DMS153 treated with DMSO at 0.1 percent for 48 hours (cell line): Measurements from ENCODE around the gene B3GNT2.
"Not testable (repeated sequence)": the region's sequence is repeated elsewhere in the genome, so short reads cannot be mapped to it uniquely, and the experiment has no call there.

ENCODE experiments used
- DNase-seq: peaks from one replicate; lab custom pipeline; 2025; ENCODE audit not compliant: unreplicated experiment; lab: John Stamatoyannopoulos, UW

Gene B3GNT2

DNA sequence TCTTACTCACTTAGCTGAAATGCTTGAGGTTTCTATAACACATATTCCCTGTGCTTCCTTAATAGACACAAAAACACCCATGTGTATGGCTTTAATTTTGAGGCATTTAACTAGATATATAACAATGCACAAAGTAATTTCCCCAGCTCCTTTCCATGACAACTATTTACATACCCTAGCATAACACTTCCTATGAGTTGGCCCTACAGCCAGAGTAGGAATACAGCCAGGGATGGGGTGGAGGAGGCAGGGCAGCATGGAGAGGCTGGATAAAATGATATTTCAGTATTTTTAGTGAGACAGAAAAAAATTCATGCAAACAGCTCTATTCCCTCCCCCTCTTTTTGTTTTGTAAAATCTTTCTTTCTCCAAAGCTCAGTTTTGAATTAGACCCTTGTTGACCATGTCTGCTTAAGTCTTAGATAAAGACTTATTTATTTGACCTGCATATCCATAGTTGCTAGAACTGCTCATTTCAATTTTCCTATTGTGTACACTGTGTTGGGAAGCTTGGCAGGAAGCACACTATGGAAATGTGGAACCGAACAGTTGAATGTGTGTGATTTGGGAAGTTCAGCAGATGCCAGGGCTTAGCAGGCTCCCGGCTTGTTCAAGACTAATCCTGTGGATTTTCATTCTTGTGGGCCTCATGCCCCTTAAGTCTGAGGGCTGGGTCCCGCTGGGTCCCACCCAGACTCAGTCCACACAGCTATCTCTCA lies 11.2 kb upstream of the B3GNT2 start:
- DNase-seq: no peak

GRCh38 chr2:62185475-62186155 lies 10.3 kb upstream of the B3GNT2 start:
- DNase-seq: no peak

DNA sequence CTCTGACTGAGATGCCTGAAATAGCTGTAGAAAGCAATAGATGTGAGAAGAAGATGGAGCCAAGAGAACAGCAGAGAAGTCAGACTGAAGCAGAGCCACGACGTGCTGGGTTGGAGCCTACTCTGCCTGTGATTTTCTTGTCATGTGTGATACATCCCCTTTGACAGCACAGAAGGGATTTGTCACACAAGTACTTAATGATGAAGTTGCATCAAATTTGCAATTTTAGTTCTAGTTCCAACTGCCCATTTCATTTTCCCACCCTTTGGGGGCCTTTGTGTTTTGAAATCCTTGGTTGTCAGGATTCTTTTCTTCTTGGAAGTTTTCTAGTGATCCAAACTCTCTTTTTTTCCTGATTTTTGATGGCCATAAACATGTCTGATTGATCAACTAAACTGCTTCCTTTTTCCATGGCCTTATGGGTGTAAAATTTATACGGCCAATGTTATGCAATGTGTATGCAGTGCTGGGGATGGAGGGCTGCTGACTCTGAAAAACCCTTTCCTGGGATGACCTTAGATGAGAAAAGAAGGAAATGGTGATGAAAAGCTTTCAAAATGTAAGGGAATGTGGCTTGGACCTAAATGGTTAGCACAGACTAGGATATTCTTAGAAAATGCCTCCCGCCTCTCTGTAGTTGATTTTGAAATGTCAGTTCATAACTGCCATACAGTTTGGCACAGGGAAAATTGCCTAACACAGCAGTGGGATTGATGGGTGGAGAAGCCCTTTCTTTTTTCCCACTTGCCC lies 9.6 kb upstream of the B3GNT2 start:
- DNase-seq: no peak

GRCh38 chr2:62187246-62187645 lies 8.7 kb upstream of the B3GNT2 start:
- DNase-seq: no peak

DNA sequence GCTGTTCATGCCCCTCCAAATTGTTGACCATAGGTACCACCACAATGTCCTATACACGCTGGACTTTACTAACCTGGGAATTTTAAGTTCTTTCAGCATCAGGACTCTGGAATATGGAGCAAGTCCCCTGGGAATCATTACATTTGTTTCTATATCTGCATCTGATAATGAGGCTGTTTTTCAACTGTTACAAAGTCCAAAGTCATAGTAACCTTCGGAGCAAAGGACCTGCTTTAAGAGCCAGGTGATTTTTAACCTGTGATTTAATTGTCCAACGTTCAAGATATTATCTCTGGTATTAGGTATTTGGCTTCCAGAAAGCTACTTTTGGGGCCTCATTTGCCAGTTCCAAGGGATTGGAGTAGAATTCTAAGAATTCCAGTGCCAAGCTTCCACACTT lies 7.5 kb upstream of the B3GNT2 start:
- no peak for DNase-seq

DNA sequence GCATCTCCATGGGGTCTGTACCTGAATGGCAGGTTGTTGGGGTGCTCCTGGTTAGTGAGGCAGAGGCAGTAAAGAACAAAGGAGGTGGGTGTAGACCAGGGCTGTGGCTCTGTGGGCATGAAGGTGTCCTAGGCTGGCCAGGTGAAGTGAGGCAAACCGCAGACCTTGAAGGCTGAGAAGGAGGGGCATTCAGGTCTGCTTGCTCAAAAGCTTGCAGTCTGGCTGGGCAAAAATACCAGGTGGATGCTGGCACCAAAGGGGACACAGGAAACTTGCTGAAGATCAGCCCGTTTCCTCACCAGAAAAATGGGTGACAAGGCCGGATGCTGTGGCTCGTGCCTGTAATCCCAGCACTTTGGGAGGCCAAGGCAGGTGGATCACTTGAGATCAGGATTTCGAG lies 6.7 kb upstream of the B3GNT2 start:
- DNase-seq: no peak

DNA sequence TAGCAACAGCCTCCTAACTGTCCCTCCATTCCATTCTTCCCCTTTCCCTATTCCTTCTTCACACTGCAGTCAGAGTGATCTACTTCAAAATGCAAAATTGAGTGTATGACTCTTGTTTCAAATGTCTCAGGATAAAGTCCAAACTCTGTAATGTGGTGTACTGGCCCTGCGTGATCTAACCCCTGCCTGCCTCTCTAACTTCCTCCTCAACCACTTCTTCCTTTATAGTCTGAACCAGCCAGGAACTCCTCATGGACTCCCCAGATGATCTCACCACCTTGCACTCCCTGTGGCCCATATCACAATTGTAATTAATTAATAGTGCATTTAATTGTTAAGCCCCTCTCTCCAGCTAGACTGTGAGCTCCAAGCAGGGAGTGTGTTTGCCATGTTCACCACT lies 3.1 kb upstream of the B3GNT2 start:
- DNase-seq: no peak

DNA sequence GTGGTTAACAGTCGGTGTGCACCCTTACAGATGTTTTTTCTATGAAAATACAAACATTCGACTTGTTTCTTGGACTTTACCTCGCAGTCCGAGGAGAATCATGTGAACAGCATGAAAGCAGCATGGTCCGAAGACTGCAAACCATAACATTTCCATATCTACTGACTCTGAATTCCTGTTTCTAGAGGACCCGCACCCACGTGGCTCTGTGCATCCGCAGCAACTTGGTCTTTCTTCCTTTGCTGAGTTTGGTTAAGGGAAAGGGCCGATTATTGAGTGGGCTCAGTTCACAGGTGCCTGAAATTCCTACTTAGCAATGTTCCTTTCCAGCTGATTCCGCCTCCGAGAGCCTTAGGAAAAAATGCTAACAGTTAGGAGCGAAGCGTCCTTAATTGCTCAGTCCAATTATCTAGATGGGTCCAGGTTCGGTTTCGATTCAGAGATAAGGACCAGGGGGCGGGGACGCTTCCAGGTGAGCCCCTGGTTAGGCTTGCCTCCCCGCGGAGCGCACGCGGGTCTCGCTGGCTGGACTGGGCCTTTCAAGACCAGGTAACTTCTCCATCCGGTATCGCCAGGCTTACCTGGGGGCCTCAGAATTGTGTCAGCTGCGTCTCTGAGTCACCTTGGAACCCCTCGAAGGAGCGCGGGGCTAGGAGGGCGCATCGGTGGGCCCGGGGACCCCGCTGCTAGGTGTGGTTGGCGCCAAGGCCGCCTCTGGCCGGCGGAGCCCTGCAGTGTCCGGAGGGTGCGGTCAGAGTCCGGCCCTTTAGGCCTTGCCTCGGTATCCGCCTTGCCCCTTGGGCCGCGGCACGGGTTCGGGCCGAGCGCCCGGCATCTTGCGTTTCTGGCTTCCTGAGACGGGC lies 1.1 kb upstream of the B3GNT2 start:
- DNase-seq: no peak

- DNase-seq: no peak
Measured at GRCh38 chr2:62196278-62196901, 475 bp downstream of the B3GNT2 start.

DNA sequence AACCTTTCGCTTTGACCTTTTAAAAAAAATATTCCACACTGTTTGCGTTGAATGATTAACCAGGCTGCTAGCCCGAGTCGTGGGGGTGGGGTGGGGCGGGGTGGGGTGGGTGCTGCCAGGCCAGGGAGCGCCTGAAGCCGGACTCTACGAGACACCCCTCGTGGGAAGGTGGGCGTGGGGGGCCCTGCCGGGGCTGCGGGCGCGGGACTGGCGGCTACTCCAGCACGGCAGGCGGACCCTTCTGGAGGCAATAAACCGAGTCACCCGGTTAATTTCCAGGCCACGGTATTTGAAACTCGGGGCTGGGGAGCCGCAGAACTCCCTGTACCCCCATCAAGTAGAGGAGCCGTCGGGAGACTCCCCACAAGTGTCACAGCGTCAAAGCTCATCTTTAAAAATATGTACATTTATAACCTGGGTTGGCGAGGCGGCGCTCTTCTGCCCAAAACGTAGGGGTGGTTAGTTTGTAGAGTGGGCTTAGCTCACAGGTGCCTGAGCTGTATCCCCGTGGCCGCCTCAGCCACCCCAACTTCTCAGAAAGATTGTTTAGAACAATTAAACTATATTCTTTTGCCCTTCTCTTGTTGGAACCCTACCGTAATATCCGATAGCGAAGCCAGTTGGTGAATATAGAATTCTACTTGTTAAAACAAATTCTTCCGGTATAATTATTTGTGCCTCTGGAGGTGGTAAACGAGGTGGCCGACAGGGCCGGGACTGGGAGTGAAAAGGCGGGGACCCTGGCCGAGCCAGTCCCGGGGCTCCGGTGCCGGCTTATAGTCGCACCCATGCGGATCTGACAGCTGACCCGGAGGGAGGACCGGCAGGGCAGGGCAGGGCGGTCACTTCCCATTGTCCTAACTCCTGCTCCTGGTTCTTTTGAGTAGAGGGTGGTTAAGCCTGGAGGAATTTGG lies 1.4 kb downstream of the B3GNT2 start:
- DNase-seq: no peak

- no peak for DNase-seq
Measured at GRCh38 chr2:62197925-62198633, 2.2 kb downstream of the B3GNT2 start.

- not testable (repeated sequence) for DNase-seq
Measured at GRCh38 chr2:62198854-62199253, 2.9 kb downstream of the B3GNT2 start.

DNA sequence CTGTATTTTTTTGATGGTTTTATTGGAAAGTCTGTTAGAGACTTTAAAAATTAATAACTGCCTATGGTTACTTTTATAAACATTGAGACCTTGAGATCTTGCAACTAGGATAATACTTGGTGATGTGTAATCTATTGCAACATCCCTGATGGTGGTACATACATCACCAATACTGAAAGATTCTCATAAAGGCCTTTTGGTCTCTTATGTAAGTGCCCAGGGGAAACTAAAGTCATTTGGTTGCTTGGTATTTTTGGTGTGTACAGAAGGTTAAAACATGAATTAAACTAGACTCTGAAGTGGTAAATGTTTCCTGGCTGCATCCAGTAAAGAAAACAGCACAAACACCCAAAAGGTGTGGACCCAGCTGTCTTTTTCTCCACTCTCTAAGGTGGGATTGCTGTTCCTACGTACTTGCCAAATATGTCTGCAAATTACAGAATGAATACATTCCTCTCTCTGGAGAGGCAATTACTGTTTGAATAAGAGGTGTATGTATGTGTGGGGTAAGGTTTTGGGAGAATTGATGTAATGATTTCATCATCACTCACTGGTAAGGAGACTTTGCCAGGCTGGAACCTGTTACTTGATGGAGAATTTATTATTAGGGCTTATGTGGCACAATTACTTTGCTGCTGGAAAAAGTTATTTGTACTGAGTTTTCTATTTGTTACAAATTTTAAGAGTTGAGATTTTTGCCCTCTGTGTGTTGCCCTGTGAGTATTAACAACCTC lies 3.6 kb downstream of the B3GNT2 start:
- no peak for DNase-seq

- no peak for DNase-seq
Measured at GRCh38 chr2:62200291-62200841, 4.5 kb downstream of the B3GNT2 start.

- DNase-seq: no peak
Measured at GRCh38 chr2:62200868-62201267, 5.0 kb downstream of the B3GNT2 start.

DNA sequence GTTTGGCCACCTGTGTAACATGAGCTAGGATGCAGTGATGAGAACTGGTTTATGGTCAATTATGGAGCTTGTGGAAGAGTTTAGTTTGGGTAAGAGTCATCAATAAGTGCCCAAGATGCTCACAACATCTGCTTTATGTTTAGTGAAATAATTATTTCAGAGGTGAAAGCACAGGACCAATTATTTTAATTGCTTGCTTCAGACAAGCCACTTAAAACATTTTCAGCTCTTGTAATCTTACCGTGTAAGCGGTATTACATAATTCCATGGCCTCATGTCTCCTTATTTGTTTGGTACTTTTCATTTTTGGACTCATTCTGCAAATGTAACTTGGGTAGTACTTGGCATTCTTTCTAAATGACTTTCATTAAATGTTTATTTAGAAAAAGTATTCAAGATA lies 5.4 kb downstream of the B3GNT2 start:
- peak; percentile 16 for DNase-seq

DNA sequence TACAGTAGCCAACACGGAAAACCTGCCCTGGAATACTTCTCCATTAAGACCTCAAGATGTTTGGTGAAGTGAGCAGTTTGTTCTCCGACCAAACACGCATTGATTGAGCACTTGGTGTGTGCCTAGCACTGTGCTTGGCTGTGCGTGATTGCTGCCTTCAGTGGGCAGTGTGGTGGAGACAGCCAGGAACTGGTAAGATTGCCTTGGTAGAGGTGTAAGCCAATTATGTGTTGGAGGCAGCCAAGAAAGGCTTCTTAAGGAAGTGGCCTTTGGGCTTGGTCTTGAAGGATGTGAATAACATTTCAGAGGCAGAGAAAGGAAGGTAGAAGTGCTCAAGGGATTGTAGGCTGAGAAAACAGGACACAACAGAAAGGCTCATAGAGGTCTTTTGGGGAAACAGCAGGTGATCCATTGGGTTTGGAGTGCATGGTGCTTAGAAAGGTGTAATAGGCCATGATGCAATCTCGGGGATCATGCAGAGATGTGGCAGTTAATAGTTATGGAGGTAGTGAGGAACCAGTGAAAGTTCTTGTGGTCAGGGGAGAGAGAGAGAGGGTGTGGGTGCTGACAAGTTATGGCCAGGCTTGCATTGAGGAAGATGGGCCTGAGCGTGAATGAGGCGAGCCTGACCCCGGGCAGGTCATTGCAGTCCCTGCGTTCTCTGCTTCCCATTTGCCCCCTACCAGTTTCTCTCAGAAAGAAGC lies 6.3 kb downstream of the B3GNT2 start:
- DNase-seq: no peak
